Testis (tissue), 3 donors: ENCODE data around the gene MUC5AC. TPM values are rescaled to one million over a fixed set of nuclear protein-coding genes. Genes with fewer than 3 reads are reported as not detected.

Experiments used
- DNase-seq: peaks from one replicate; pipeline ENCODE4 v3.0.0-alpha.2; 2019
- H3K27ac ChIP-seq, 2 donors: fragments of 200-600 bp; sonication (generic); one replicate each; pipeline ENCODE4 v1.5.1; 2019
- H3K27me3 ChIP-seq: fragments of 200-600 bp; sonication (generic); one replicate; pipeline ENCODE4 v1.5.1; 2019
- H3K36me3 ChIP-seq: fragments of 200-600 bp; sonication (generic); one replicate; pipeline ENCODE4 v1.5.1; 2017; ENCODE audit warnings: low read depth; ENCODE audit errors: missing control alignments
- H3K4me1 ChIP-seq: fragments of 200-600 bp; sonication (generic); one replicate; pipeline ENCODE4 v1.5.1; 2019
- H3K4me3 ChIP-seq, 2 donors: fragments of 200-600 bp; sonication (generic); one replicate each; pipeline ENCODE4 v1.5.1; 2017 to 2019
- H3K9me3 ChIP-seq: fragments of 200-600 bp; sonication (generic); one replicate; pipeline ENCODE4 v1.5.1; 2017
- CTCF ChIP-seq, 3 experiments: fragments of 450-650 bp in 2 of 3; fragments of 200-600 bp in 1 of 3; sonication (generic) in 1 of 3; IDR thresholded peaks; one replicate each; pipeline ENCODE4 v1.5.1; 2016 to 2019; ENCODE audit warnings: antibody characterized with exemption in 3 of 3, mild to moderate bottlenecking in 2 of 3, moderate library complexity in 1 of 3
- POLR2A ChIP-seq: fragments of 450-650 bp; IDR thresholded peaks from one replicate; pipeline ENCODE4 v1.6.1; 2017; ENCODE audit warnings: antibody characterized with exemption, mild to moderate bottlenecking, moderate library complexity
- whole genome bisulfite sequencing, 2 donors: methylation state at CpG; one replicate each; pipeline ENCODE4 v1.1.5; 2018; 5-methylcytosine and 5-hydroxymethylcytosine counted together
- intact Hi-C: fragments of 100-400 bp; cut with DNase I; formaldehyde crosslinking; loops from one replicate; pipeline ENCODE4 v1.15.1; 2023; ENCODE audit warnings: low total_unique reads
- polyA plus RNA-seq: library from polyadenylated mRNA; stranded (reverse); fragments of 350-450 nt; fragmentation: Illumina TruSeq; extraction: RNeasy Lipid Tissue Mini Kit (QIAGEN cat#74804); gene quantifications from one replicate; pipeline ENCODE4 v1.2.3, GENCODE V29; 2014; ENCODE audit warnings: low read depth, low replicate concordance; ENCODE audit not compliant: insufficient read depth
- total RNA-seq, 2 donors: library from RNA; depleted of rRNA; stranded (reverse); fragments of >200 nt; gene quantifications; one replicate each; pipeline ENCODE4 v1.2.3, GENCODE V29; 2016

MUC5AC gene
- total and polyA plus RNA-seq, 3 donors from 2014 or later: 0.31 to 0.62 (median 0.32) TPM

DNA sequence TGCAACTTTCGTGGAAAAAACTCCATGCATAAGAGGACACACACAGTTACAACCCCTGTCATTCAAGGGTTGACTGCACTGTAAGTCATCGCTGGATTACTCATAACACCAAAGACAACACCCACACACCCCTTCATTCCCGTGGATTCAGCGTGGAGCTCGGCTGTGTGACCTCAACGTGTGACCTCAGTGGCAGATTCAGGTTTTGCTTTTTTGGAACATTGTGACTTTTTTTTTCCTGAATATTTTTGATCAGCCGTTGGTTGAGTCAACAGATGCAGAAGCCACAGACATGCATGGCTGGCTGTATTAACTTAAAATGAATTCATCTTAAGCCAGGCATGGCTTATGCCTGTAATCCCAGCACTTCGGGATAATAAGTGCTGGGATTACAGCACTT lies 19.7 kb upstream of the MUC5AC start:
- no peaks in the 10 kb centered on the region for H3K4me1 ChIP-seq
- H3K27ac ChIP-seq: no peak overlapping the region
- intact Hi-C loops: no loop called here
- H3K36me3 ChIP-seq: no peaks in the 10 kb centered on the region
- no peaks in the 10 kb centered on the region for H3K27me3 ChIP-seq
- 81 to 87% methylated on average over 8 of the region's 8 CpGs for WGBS, 2 donors
- TF ChIP-seq CTCF (IDR thresholded peaks at IDR 0.05) (no peak), POLR2A (no peak)
- no peak for DNase-seq
- no peak overlapping the region for H3K4me3 ChIP-seq
- no peaks in the 10 kb centered on the region for H3K9me3 ChIP-seq

- WGBS, 2 donors: 56 to 57% methylated on average over 12 of the region's 12 CpGs
- Histone ChIP-seq H3K4me1 (no peaks in the 10 kb centered on the region), H3K36me3 (no peaks in the 10 kb centered on the region), H3K27ac (no peak overlapping the region), H3K4me3 (no peak overlapping the region), H3K9me3 (no peaks in the 10 kb centered on the region), H3K27me3 (no peaks in the 10 kb centered on the region)
- TF ChIP-seq CTCF (IDR thresholded peaks at IDR 0.05) (no peak), POLR2A (no peak)
- intact Hi-C loops: no loop called here
- DNase-seq: no peak
These were observed 18.2 kb upstream of the MUC5AC start for GRCh38 chr11:1139441-1140083.

- no peaks in the 10 kb centered on the region for H3K27me3 ChIP-seq
- WGBS, 2 donors: 87 to 91% methylated on average over 4 to 18 of the region's 18 CpGs
- H3K36me3 ChIP-seq: no peaks in the 10 kb centered on the region
- H3K4me1 ChIP-seq: no peaks in the 10 kb centered on the region
- no peaks in the 10 kb centered on the region for H3K9me3 ChIP-seq
- no peak overlapping the region for H3K27ac ChIP-seq
- DNase-seq: no peak
- TF ChIP-seq CTCF (IDR thresholded peaks at IDR 0.05) (no peak), POLR2A (no peak)
- no peak overlapping the region for H3K4me3 ChIP-seq
- intact Hi-C loops: no loop called here
These were observed 16.9 kb upstream of the MUC5AC start for GRCh38 chr11:1140642-1141490.

DNA sequence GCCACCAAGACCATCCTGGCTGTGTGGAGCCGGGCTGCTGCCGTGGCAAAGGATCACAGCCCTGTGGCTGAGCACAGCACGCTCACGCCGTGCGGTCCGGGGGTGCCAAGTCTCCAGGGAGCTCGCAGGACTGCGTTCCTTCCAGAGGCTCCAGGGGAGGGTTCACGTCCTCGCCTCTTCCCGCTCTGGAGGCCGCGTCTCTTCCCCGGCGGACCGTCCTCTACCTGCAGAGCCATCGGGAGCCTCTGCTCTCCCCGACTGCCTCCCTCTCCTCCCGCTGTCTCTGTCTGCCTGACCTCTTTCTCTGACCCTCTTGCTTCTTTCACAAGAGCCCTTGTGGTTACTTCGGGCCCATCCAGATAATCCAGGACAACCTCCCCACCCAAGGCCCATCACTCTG lies 11.4 kb upstream of the MUC5AC start:
- intact Hi-C loops: no loop called here
- H3K27me3 ChIP-seq: no peaks in the 10 kb centered on the region
- WGBS, 2 donors: 66 to 84% methylated on average over 21 of the region's 21 CpGs
- no peak for TF ChIP-seq CTCF (IDR thresholded peaks at IDR 0.05)
- no peak for TF ChIP-seq POLR2A
- H3K27ac ChIP-seq: no peak overlapping the region
- no peak overlapping the region for H3K4me3 ChIP-seq
- no peak for DNase-seq
- H3K36me3 ChIP-seq: no peaks in the 10 kb centered on the region
- H3K9me3 ChIP-seq: no peaks in the 10 kb centered on the region
- no peaks in the 10 kb centered on the region for H3K4me1 ChIP-seq
